Muscle layer of colon (tissue), 2 donors: ENCODE measurements around the gene CLPSL1.

Source experiments
- H3K27ac ChIP-seq: one replicate; pipeline ENCODE4 v1.7.0; 2013; ENCODE audit warnings: low read depth, mild to moderate bottlenecking, low read length, moderate library complexity
- H3K27me3 ChIP-seq, 2 donors: one replicate each; pipeline ENCODE4 v1.7.0; 2013; ENCODE audit warnings: low read length in 2 of 2, mild to moderate bottlenecking in 2 of 2; ENCODE audit not compliant: insufficient read depth in 2 of 2, control insufficient read depth in 1 of 2
- H3K36me3 ChIP-seq: one replicate; pipeline ENCODE4 v1.7.0; 2013; ENCODE audit warnings: mild to moderate bottlenecking, low read length; ENCODE audit not compliant: insufficient read depth
- H3K4me1 ChIP-seq: one replicate; pipeline ENCODE4 v1.7.0; 2013; ENCODE audit warnings: mild to moderate bottlenecking, low read length; ENCODE audit not compliant: insufficient read depth
- H3K4me3 ChIP-seq, 2 donors: one replicate each; pipeline ENCODE4 v1.7.0; 2013; ENCODE audit warnings: low read length in 2 of 2, low read depth in 1 of 2, mild to moderate bottlenecking in 1 of 2, moderate library complexity in 1 of 2
- H3K9ac ChIP-seq: one replicate; pipeline ENCODE4 v1.7.0; 2013; ENCODE audit warnings: low read length
- H3K9me3 ChIP-seq: one replicate; pipeline ENCODE4 v1.7.0; 2013; ENCODE audit warnings: mild to moderate bottlenecking, low read length
- donor health status: abdominal sarcoma.
- donor health status: Adenocarcinoma of cecum.

The CLPSL1 gene

DNA sequence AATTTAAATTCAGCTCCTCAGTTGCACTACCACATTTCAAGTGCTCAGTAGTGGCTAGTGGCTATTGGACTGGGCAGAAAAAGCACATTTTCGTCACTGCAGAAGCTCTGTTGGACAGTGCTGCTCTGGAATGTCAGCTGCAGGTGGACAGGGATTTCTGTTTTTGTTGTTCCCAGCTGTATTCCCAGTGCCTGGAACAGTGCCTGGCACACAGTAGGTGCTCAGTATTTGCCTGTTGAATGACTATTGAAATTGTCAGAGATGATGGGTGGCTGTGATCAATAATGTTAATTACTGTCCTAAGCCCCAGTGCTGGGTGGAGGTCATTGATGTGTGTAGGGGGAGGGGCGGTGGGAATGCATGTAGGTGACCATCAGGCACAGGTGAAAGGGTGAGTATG lies 5.5 kb downstream of the CLPSL1 start:
- Histone ChIP-seq H3K9ac (no peak overlapping the region), H3K4me3 (no peak overlapping the region), H3K27me3 (peaks cover 12 to 25% of the 10 kb centered on the region in 2 donors), H3K36me3 (no peaks in the 10 kb centered on the region), H3K27ac (no peak overlapping the region), H3K4me1 (no peaks in the 10 kb centered on the region), H3K9me3 (no peaks in the 10 kb centered on the region)

DNA sequence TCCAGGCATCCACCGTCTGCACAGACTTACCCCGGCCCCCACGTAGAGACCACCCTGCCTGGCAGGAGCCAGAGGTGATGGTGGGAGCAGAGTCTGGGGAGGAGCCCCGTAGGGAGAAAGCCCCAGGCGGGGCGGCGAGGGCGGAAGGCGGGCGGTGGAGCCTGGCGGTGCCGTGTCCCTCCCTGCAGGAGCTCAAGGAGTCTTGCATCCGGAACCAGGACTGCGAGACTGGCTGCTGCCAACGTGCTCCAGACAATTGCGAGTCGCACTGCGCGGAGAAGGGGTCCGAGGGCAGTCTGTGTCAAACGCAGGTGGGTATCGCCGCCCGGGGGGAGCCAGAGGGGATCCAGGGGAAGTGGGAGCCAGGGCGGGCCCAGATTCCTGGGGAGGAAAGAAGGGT lies 6.0 kb downstream of the CLPSL1 start:
- no peak overlapping the region for H3K4me3 ChIP-seq
- H3K4me1 ChIP-seq = no peaks in the 10 kb centered on the region
- no peaks in the 10 kb centered on the region for H3K36me3 ChIP-seq
- no peak overlapping the region for H3K9ac ChIP-seq
- peaks cover 12 to 25% of the 10 kb centered on the region in 2 donors for H3K27me3 ChIP-seq
- no peaks in the 10 kb centered on the region for H3K9me3 ChIP-seq
- H3K27ac ChIP-seq = no peak overlapping the region

DNA sequence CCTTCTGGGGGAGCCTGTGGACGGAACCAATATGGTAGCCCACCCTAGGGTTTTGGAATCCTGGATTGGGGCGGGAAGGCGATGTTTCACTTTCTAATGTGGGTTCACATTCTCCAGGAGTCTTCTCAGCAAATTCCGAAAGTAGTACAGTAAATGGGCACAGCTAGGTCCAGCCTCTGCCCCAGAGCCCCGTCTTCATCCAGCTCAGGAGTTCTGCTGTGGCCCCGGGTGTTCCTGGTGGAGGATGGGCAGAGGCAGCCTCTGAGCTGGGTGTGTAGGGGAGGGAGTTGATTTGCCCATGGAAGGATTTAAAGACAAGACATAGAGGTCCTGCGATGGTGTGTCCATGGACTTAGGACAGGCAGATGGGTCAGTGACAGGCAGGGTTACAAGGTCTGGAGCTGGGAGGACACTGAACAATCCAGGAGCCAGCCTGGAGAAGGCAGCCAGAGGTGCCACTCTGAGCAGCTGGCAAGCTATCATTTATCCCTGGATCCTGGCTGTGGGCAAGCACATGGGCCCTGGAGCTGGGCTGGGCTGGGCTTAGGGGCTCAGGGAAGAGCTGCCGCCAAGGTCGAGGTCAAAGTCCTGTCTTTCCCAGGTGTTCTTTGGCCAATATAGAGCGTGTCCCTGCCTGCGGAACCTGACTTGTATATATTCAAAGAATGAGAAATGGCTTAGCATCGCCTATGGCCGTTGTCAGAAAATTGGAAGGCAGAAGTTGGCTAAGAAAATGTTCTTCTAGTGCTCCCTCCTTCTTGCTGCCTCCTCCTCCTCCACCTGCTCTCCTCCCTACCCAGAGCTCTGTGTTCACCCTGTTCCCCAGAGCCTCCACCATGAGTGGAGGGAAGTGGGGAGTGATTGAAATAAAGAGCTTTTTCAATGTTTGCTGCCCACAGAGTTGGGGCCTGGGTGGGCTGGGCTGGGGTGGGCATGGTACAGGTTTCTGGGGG lies 6.7 kb downstream of the CLPSL1 start:
- Histone ChIP-seq H3K27ac (no peak overlapping the region), H3K4me1 (no peaks in the 10 kb centered on the region), H3K36me3 (no peaks in the 10 kb centered on the region), H3K27me3 (peaks cover 12 to 22% of the 10 kb centered on the region in 2 donors), H3K9me3 (no peaks in the 10 kb centered on the region), H3K9ac (no peak overlapping the region), H3K4me3 (no peak overlapping the region)

DNA sequence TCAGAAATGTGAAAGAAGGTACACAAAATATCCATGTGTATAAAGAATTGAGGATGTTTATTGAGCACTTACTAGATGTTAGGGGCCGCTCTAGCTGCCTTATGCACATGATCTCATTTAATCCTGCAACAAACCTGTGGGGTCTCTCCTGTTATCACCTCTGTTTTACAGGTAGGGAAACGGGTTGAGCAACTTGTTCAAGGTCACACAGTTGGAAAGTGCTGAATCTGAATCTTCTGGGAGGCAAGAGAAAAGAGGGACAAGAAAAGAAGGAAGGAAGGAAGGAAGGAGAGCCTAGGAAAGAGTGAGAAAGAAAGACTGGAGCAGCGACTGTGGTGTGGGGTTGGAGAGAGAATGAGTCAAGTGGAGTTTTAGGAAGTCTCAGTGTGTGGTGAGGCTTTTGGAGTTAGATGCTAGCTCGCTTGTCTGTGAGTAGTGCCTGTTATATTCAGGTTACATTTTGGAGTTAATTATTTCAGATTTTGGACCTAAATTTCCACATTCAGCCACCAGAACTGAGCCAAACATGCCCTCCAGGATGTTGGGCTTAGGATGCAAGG lies 7.7 kb downstream of the CLPSL1 start:
- Histone ChIP-seq H3K27ac (no peak overlapping the region), H3K4me3 (no peak overlapping the region), H3K9ac (no peak overlapping the region), H3K9me3 (no peaks in the 10 kb centered on the region), H3K36me3 (no peaks in the 10 kb centered on the region), H3K4me1 (no peaks in the 10 kb centered on the region), H3K27me3 (peaks cover 12 to 21% of the 10 kb centered on the region in 2 donors)

DNA sequence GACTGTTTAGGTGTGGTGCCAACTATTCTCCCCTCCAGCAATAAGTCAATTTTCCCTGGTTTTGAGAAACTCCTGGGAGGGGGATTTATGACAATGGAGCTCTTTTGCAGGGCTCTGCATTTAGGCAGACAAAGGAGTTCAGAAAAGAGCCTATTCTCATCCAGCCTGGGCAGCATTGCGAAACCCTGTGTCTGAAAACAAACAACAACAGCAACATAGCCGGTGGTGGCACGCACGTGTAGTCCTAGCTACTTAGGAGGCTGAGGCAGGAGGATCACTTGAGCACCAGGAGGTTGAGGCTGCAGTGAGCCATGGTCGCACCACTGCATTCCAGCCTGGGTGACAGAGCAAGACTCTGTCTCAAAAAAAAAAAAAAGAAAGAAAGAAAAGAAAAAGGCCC lies 9.9 kb downstream of the CLPSL1 start:
- no peak overlapping the region for H3K4me3 ChIP-seq
- H3K9me3 ChIP-seq = no peaks in the 10 kb centered on the region
- H3K27ac ChIP-seq = no peak overlapping the region
- H3K27me3 ChIP-seq = peaks cover 12 to 21% of the 10 kb centered on the region in 2 donors
- H3K36me3 ChIP-seq = no peaks in the 10 kb centered on the region
- no peak overlapping the region for H3K9ac ChIP-seq
- H3K4me1 ChIP-seq = no peaks in the 10 kb centered on the region

DNA sequence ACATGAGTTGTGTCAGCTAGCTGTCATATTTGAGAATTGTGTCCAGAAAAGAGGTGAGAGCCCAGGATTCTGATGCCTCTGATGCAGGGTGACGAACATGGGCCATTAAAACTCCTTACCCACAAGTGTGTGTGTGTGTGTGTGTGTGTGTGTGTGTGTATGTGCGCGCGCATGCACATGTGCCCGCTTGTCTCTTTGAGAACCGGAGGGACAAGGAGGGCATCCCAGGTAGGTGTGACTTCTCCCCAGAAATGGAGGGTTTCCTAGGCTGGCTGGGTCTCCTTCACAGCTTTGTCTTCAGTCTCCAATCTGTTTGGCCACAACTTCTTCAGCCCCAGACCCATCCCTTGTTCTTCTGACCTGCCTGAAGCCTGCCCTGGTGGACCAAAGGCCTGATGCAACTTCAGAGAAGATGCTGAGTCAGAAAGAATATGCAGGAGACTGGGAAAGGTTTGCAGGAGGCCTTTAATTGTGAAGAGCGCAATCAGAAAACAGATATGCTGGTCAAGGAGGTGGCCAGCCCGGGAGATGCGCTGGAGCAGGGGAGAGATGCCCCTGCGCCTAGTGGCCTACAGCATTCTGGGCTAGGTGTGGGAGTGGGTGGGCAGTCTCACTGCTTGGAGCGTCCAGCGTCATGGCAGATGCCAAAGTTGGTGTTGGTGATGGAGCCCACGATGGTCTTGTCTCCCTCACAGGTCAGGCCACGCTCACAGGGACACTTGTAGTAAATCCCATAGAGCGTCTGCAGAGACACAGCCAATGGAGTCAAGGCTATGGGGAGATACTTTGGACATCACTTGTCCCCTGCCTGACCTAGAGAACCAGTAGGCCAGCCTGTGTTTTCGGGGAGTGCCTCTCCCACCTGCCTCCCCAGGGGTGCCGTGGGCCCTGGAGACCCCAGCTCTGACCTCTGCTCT lies 14.0 kb downstream of the CLPSL1 start:
- H3K36me3 ChIP-seq = no peaks in the 10 kb centered on the region
- H3K9me3 ChIP-seq = no peaks in the 10 kb centered on the region
- H3K27ac ChIP-seq = no peak overlapping the region
- H3K9ac ChIP-seq = no peak overlapping the region
- H3K4me1 ChIP-seq = no peaks in the 10 kb centered on the region
- H3K4me3 ChIP-seq = no peak overlapping the region
- H3K27me3 ChIP-seq = no peaks in the 10 kb centered on the region

DNA sequence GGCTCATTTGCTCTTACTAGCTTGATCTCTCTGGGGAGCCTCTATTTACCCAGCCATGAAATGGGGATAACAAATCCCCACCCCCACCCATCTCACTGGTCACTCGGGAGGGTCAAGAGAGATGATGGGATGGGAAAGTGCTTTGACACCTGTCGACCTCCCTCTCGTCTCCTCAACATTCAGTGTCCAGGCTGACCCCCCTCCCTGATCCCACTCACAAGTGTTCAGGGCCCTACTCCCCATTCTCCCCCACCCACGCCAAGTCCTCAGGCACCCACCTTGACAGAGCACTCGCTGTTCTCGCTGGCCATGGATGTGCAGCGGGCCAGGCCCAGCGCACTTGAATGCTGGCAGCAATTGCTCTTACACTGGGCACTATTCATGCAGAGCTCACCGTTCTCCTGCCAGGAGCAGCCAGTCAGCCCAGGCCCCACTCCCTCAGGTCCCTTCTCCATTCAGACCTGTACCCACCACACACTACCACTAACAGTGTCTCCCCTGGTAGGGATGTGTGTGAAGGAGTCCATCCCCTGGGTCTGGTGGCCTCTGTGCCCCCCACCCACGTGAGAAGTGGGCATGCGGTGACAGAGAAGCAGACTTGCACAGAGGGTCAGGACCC lies 14.7 kb downstream of the CLPSL1 start:
- no peak overlapping the region for H3K27ac ChIP-seq
- no peaks in the 10 kb centered on the region for H3K4me1 ChIP-seq
- no peak overlapping the region for H3K9ac ChIP-seq
- H3K27me3 ChIP-seq = no peaks in the 10 kb centered on the region
- no peaks in the 10 kb centered on the region for H3K36me3 ChIP-seq
- H3K4me3 ChIP-seq = no peak overlapping the region
- H3K9me3 ChIP-seq = no peaks in the 10 kb centered on the region

DNA sequence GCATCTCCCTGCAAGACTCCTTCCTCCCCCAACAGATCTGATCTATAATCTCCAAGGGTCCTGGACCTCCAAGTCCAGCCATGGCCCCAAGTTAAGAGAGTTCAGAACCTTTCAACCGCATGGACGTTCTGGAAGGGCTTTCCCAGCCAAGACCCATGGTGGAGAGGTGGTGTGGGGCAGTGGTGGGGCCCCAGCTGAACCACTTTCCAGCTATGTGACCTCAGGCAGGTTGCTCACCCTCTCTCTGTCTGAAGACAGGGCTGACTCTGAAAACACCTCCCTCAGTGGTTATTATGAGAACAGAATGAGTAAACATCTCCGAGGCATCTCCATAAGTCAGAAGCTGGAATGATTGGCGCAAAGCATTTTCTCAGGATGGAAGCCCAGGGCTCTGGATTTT lies 15.4 kb downstream of the CLPSL1 start:
- Histone ChIP-seq H3K9me3 (no peaks in the 10 kb centered on the region), H3K4me3 (no peak overlapping the region), H3K27me3 (no peaks in the 10 kb centered on the region), H3K9ac (no peak overlapping the region), H3K36me3 (no peaks in the 10 kb centered on the region), H3K27ac (no peak overlapping the region), H3K4me1 (no peaks in the 10 kb centered on the region)

DNA sequence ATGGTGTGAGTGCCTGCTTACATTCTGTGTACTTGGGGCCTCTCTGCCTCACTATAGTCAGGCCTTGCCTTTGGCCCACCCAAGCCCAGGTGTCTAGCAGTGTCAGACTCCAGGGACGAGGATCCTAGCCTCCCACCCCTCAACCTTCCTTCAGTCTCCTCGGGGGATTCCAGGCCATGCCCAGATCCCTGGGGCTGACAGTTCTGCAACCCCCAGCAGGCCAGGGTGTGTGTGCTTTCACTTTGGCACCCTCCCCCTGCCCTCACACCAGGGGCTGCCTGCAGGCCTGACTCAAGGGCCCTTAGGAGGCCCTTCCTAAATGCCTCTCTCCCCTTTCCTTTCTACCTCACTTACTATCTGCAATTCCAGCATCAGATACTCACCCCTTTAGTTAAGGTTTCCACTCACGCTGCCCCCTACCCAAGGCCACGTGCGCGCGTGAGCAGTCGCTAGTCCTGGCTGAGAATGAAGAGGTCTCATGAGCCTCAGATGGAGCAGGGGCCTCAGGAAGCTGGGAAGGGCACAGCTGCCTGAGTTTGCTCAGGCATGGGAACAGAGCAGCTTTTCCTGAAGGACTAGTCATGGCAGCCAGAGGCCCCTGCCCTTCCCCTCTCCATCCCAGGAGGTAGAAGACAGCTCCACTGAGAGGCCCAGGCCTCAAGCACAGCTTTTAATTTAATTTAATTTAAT lies 17.2 kb downstream of the CLPSL1 start:
- no peaks in the 10 kb centered on the region for H3K36me3 ChIP-seq
- no peaks in the 10 kb centered on the region for H3K9me3 ChIP-seq
- H3K27ac ChIP-seq = no peak overlapping the region

DNA sequence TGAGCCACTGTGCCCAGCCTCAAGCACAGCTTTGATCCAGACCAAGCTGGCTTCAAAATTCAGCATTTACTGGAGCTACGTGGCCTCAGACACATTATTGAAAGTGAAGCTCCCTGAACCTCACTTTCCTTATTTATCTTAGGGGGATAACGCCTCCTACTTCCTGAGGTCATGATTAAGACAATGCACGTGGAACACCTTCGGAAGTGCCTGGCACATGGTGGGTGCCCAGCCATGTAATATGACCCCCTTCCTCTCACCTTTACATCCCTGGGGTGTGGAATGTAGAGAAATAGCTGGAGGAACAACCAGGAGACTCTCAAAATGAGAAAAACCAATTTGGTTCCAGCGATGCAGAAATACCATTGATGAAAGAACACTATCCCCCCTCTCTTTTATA lies 17.9 kb downstream of the CLPSL1 start:
- no peak overlapping the region for H3K27ac ChIP-seq
- H3K9ac ChIP-seq = no peak overlapping the region
- H3K27me3 ChIP-seq = no peaks in the 10 kb centered on the region
- H3K4me3 ChIP-seq = no peak overlapping the region
- no peaks in the 10 kb centered on the region for H3K4me1 ChIP-seq
- no peaks in the 10 kb centered on the region for H3K9me3 ChIP-seq
- no peaks in the 10 kb centered on the region for H3K36me3 ChIP-seq

More for the DNA sequence above, 17.2 kb downstream of the CLPSL1 start:
- no peaks in the 10 kb centered on the region for H3K4me1 ChIP-seq
- H3K27me3 ChIP-seq = no peaks in the 10 kb centered on the region
- no peak overlapping the region for H3K4me3 ChIP-seq
- H3K9ac ChIP-seq = no peak overlapping the region
